Epithelial cell of esophagus (primary cell): ENCODE results near the gene CTH.

Experiments
- DNase-seq: peaks from one replicate; pipeline ENCODE4 v3.0.0; 2010; ENCODE audit warnings: low read depth
- H3K4me3 ChIP-seq: 2 replicates; pipeline ENCODE4 v1.5.1; 2011; ENCODE audit warnings: mild to moderate bottlenecking, low read length, control low read depth
- TF ChIP-seq, protein P1 (sequence below): IDR thresholded peaks from 2 replicates; pipeline ENCODE4 v1.5.1; 2011; ENCODE audit warnings: low read depth, mild to moderate bottlenecking, low read length, control low read depth, inconsistent platforms; ENCODE audit not compliant: insufficient read depth; ENCODE audit errors: missing control alignments

CTH gene

DNA sequence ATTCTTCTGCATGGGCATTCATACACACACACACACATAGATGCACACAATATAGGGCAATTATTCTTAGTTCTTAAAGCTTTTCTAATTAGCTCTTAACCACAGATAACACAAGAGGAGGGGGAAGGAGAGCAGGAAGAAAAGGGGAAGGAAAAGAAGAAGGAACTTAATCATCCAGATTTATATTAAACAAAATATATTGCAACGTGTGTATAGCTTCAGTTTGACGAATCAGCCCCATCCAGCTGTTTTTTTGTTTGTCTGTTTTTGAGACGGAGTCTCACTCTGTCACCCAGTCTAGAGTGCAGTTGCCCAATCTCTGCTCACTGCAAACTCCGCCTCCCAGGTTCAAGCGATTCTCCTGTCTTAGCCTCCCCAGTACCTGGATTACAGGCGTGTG, 34.9 kb upstream of the CTH start:
- TF ChIP-seq, protein P1, sequence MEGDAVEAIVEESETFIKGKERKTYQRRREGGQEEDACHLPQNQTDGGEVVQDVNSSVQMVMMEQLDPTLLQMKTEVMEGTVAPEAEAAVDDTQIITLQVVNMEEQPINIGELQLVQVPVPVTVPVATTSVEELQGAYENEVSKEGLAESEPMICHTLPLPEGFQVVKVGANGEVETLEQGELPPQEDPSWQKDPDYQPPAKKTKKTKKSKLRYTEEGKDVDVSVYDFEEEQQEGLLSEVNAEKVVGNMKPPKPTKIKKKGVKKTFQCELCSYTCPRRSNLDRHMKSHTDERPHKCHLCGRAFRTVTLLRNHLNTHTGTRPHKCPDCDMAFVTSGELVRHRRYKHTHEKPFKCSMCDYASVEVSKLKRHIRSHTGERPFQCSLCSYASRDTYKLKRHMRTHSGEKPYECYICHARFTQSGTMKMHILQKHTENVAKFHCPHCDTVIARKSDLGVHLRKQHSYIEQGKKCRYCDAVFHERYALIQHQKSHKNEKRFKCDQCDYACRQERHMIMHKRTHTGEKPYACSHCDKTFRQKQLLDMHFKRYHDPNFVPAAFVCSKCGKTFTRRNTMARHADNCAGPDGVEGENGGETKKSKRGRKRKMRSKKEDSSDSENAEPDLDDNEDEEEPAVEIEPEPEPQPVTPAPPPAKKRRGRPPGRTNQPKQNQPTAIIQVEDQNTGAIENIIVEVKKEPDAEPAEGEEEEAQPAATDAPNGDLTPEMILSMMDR: no peak
- no peak for DNase-seq
- H3K4me3 ChIP-seq: no peak overlapping the region

DNA sequence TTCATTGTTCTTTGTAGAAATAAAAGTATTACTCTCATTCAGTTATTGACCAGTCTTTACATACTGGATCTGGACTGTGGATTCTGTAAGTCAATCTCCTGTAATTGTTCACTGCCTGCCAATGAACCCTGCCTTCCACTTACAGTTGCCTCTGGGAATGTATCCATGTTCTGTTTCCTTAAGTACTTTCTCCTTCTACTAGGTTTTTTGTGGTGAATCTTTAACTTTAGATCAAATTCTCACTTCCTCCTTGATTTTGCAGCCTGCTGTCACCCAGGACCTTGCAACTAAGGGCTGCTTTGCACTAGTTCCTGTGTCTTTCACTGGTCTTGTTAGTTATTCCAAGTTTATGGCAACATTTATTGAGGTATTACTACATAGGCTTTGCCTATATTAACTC, 28.4 kb upstream of the CTH start:
- TF ChIP-seq, protein P1: no peak
- H3K4me3 ChIP-seq: no peak overlapping the region
- DNase-seq: no peak

DNA sequence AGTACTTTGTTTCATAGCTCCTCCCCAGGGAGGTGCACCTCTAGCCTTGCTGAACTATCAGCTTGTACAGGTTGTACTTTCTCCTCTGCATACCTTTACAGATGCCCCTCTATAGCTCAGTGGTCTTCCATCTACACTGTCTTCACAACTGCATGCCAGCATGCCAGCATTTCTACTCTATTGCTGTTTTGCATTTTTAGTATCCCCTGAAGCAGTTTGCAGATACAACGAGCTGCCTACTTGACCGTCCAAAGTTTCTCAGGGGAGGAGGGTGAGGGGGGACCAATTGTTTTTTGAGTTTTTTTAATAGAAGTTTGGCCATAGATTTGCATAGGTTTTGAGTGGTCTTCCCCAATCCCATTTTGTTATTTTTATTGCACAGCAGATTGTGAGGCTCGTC, 27.6 kb upstream of the CTH start:
- DNase-seq: no peak
- H3K4me3 ChIP-seq: no peak overlapping the region
- TF ChIP-seq, protein P1: no peak

DNA sequence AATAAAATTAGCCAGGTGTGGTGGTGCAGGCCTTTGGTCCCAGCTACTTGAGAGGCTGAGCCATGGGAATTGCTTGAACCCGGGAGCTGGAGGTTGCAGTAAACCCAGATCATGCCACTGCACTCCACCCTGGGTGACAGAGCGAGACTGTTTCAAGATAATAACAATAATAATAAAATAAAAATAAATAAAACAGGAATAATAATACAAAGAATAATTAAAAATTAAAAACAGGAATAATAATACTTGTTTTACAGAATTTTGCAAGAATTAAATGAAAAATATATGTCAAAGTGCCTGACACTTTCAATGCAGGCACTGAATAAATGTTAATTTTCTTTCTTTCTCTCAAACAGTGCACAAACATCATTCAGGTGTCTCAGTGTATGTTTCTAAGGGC, 26.5 kb upstream of the CTH start:
- no peak for DNase-seq
- no peak overlapping the region for H3K4me3 ChIP-seq
- TF ChIP-seq, protein P1: no peak

DNA sequence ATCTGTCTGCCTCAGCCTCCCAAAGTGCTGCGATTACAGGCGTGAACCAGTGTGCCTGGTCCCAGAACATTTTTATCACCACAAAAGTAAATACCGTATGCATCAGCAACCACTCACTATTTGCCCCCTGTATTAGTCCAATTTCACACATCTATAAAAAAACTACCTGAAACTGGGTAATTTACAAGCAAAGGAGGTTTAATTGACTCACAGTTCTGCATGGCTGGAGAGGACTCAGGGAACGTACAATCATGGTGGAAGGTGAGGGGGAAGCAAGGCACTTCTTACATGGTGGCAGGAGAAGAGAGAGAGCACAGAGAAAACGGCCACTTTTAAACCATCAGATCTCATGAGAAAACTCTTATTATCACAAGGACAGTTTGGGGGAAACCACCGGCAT, 25.6 kb upstream of the CTH start:
- DNase-seq: no peak
- TF ChIP-seq, protein P1: no peak
- no peak overlapping the region for H3K4me3 ChIP-seq

DNA sequence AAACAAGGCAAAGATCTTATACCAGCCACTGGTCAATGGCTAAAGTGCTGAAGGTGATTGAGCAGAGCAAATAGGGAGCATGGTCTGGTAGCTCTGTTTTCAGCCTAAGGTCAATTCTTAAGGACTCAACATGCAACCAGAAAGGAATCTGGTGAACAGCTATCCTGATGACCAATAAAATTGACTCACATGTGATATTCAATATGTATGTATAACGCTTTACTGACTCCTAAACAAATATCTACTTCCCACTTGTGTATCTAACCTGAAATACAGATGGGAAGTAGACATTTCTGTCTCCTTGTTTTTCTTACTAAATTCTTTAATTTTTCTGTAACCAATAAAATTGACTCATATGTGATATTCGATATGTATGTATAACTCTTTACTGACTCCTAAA, 24.9 kb upstream of the CTH start:
- H3K4me3 ChIP-seq: no peak overlapping the region
- TF ChIP-seq, protein P1: no peak
- DNase-seq: no peak

DNA sequence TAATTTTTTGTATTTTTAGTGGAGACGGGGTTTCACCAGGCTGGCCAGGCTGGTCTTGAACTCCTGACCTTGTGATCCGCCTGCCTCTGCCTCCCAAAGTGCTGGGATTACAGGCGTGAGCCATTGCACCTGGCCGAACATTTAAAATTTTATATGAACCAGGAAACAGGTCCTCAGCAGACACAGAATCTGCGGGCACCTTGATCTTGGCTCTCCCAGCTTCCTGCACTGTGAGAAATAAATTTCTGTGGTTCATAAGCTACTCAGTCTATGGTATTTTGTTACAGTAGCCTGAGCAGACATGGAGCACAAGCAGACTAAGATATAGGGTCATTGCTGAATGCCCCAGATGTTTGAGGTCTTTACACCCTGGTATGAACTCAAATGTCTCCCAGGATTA, 23.6 kb upstream of the CTH start:
- TF ChIP-seq, protein P1: no peak
- no peak overlapping the region for H3K4me3 ChIP-seq
- DNase-seq: no peak
